Measurements from ENCODE around the gene MAPK10. TPM values are rescaled to one million over a fixed set of nuclear protein-coding genes. Genes with fewer than 3 reads are reported as not detected.

The MAPK10 gene
- total RNA-seq, 2 experiments from 2014 or later = 32.0 TPM; not detected in 1

DNA sequence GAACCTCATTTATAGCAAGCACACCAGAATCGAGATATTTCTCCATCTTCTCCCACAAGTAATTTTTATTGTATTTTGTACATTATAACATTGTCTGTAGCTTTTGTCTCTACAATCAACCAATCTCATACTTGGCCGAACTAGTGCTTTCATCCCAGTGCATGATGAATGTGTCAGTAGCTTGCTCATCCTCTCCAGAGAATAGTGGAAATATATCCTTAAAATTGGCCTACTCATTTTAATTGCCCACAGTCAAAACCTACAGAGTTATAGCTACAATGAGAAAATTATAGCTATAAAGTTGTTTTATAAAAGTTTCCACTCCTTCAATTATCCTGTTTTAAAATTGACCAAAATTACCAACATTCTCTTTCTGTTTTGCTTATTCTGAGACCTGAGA is 103.8 kb downstream of the MAPK10 start:
- Histone ChIP-seq H3K4me3 (ENCODE audit: low read depth, low read length, poor library complexity, severe bottlenecking) (no peak overlapping the region), H3K9me2 (ENCODE audit: insufficient read depth, low read length) (no peaks in the 10 kb centered on the region), H3K79me2 (ENCODE audit: insufficient read depth, low read depth, low read length) (no peaks in the 10 kb centered on the region), H4K20me1 (ENCODE audit: insufficient read depth, low read length) (no peaks in the 10 kb centered on the region), H3K36me3 (ENCODE audit: insufficient read depth, low read length) (no peaks in the 10 kb centered on the region), H3K4me2 (ENCODE audit: low read length) (no peak overlapping the region), H2AFZ (ENCODE audit: low read length) (no peak overlapping the region), H3K4me1 (ENCODE audit: insufficient read depth, low read length, poor library complexity, severe bottlenecking) (no peaks in the 10 kb centered on the region), H3K9me3 (ENCODE audit: low read length) (no peaks in the 10 kb centered on the region), H3K27ac (ENCODE audit: low read depth, low read length, poor library complexity, severe bottlenecking) (no peak overlapping the region)
- ChIA-PET CTCF (ENCODE audit: unreplicated experiment) (no interaction called here), POLR2A (interaction anchor here (0.7 to 0.9 kb wide), 2 partner anchors 12 to 55 kb away, joined by 3 read pairs; no protein-coding TSS in a partner anchor)
- no TSS peak for BruUV-seq (replicated peaks)
- TF ChIP-seq, protein P1, sequence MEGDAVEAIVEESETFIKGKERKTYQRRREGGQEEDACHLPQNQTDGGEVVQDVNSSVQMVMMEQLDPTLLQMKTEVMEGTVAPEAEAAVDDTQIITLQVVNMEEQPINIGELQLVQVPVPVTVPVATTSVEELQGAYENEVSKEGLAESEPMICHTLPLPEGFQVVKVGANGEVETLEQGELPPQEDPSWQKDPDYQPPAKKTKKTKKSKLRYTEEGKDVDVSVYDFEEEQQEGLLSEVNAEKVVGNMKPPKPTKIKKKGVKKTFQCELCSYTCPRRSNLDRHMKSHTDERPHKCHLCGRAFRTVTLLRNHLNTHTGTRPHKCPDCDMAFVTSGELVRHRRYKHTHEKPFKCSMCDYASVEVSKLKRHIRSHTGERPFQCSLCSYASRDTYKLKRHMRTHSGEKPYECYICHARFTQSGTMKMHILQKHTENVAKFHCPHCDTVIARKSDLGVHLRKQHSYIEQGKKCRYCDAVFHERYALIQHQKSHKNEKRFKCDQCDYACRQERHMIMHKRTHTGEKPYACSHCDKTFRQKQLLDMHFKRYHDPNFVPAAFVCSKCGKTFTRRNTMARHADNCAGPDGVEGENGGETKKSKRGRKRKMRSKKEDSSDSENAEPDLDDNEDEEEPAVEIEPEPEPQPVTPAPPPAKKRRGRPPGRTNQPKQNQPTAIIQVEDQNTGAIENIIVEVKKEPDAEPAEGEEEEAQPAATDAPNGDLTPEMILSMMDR (conservative IDR thresholded peaks at IDR 0.05; ENCODE audit: low read length) = no peak
- TF ChIP-seq EZH2phosphoT487 (IDR thresholded peaks at IDR 0.05; ENCODE audit: borderline replicate concordance, low read depth, low read length) = no peak
- intact Hi-C loops (cut with micrococcal nuclease; ENCODE audit: unreplicated experiment) = no loop called here
- no peak for DNase-seq (ENCODE audit: low spot score)

DNA sequence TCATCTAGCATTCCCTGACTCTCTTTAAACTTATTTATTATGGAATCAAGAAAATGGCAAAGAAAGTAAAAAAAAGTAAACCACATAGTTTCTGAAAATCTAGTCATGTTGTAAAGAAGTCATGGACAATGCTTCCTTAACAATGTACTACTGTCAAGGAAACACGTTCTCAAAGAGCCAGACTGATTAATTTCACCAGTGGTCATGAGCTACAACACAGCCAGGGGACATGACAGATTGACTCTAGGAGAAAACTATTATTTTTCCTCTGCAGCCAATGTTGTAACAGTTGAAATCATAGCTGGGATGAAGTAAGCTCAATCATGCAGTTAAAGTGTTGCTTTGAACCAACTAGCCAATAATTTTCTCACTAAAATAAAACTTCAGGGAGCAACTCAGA is 109.2 kb downstream of the MAPK10 start:
- Histone ChIP-seq H2AFZ (ENCODE audit: low read length) (no peak overlapping the region), H4K20me1 (ENCODE audit: insufficient read depth, low read length) (no peaks in the 10 kb centered on the region), H3K9me3 (ENCODE audit: low read length) (no peaks in the 10 kb centered on the region), H3K4me1 (ENCODE audit: insufficient read depth, low read length, poor library complexity, severe bottlenecking) (no peaks in the 10 kb centered on the region), H3K36me3 (ENCODE audit: insufficient read depth, low read length) (no peaks in the 10 kb centered on the region), H3K4me3 (ENCODE audit: low read depth, low read length, poor library complexity, severe bottlenecking) (no peak overlapping the region), H3K9me2 (ENCODE audit: insufficient read depth, low read length) (no peaks in the 10 kb centered on the region), H3K79me2 (ENCODE audit: insufficient read depth, low read depth, low read length) (no peaks in the 10 kb centered on the region), H3K27ac (ENCODE audit: low read depth, low read length, poor library complexity, severe bottlenecking) (no peak overlapping the region), H3K4me2 (ENCODE audit: low read length) (no peak overlapping the region)
- BruUV-seq (replicated peaks) = no TSS peak
- intact Hi-C loops (cut with micrococcal nuclease; ENCODE audit: unreplicated experiment) = no loop called here
- ChIA-PET CTCF (ENCODE audit: unreplicated experiment) (no interaction called here), POLR2A (interaction anchor here (0.7 to 1.6 kb wide), 2 partner anchors 29 to 352 kb away, joined by 3 to 4 read pairs; no protein-coding TSS in a partner anchor)
- no peak for TF ChIP-seq EZH2phosphoT487 (IDR thresholded peaks at IDR 0.05; ENCODE audit: borderline replicate concordance, low read depth, low read length)
- TF ChIP-seq, protein P1 (conservative IDR thresholded peaks at IDR 0.05; ENCODE audit: low read length) = no peak
- no peak for DNase-seq (ENCODE audit: low spot score)

DNA sequence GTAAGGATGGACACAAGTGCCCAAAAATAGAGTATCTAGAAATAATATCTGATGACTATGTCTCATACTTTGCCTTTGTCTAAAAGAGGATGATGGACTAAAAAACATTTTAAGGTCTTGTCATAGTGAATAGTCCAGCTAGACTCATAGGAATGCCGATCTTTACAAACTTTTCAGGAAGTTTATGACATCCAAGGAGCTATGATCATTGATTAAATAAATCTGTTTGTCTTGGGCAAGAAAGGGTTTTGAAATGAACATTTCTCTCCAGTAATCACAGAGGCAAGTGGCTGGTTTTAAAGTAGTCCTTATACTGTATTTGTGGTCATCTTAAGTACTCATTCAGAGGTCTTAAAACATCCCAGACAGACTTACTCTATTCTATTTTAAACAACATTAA is 109.8 kb downstream of the MAPK10 start:
- H3K4me3 ChIP-seq (ENCODE audit: low read depth, low read length, poor library complexity, severe bottlenecking) = no peak overlapping the region
- no peaks in the 10 kb centered on the region for H3K4me1 ChIP-seq (ENCODE audit: insufficient read depth, low read length, poor library complexity, severe bottlenecking)
- H2AFZ ChIP-seq (ENCODE audit: low read length) = no peak overlapping the region
- BruUV-seq (replicated peaks) = no TSS peak
- no peak for DNase-seq (ENCODE audit: low spot score)
- H3K36me3 ChIP-seq (ENCODE audit: insufficient read depth, low read length) = no peaks in the 10 kb centered on the region
- intact Hi-C loops (cut with micrococcal nuclease; ENCODE audit: unreplicated experiment) = no loop called here
- no peak overlapping the region for H3K4me2 ChIP-seq (ENCODE audit: low read length)
- TF ChIP-seq, protein P1 (conservative IDR thresholded peaks at IDR 0.05; ENCODE audit: low read length) = no peak
- no peak for TF ChIP-seq EZH2phosphoT487 (IDR thresholded peaks at IDR 0.05; ENCODE audit: borderline replicate concordance, low read depth, low read length)
- H3K9me2 ChIP-seq (ENCODE audit: insufficient read depth, low read length) = no peaks in the 10 kb centered on the region
- ChIA-PET POLR2A (interaction anchor here (1.6 kb wide), 1 partner anchor 30 kb away, joined by 3 read pairs; no protein-coding TSS in a partner anchor), CTCF (ENCODE audit: unreplicated experiment) (no interaction called here)
- no peaks in the 10 kb centered on the region for H3K9me3 ChIP-seq (ENCODE audit: low read length)
- no peaks in the 10 kb centered on the region for H3K79me2 ChIP-seq (ENCODE audit: insufficient read depth, low read depth, low read length)
- no peak overlapping the region for H3K27ac ChIP-seq (ENCODE audit: low read depth, low read length, poor library complexity, severe bottlenecking)
- no peaks in the 10 kb centered on the region for H4K20me1 ChIP-seq (ENCODE audit: insufficient read depth, low read length)
